ENCODE data around the gene TRIM47. TPM values are rescaled to one million over a fixed set of nuclear protein-coding genes. Genes with fewer than 3 reads are reported as not detected.
"Not testable (repeated sequence)": the region's sequence is repeated elsewhere in the genome, so short reads cannot be mapped to it uniquely, and the experiment has no call there.

Gene TRIM47
- total RNA-seq, 1 experiment from 2014 or later, result 2.7 TPM

DNA sequence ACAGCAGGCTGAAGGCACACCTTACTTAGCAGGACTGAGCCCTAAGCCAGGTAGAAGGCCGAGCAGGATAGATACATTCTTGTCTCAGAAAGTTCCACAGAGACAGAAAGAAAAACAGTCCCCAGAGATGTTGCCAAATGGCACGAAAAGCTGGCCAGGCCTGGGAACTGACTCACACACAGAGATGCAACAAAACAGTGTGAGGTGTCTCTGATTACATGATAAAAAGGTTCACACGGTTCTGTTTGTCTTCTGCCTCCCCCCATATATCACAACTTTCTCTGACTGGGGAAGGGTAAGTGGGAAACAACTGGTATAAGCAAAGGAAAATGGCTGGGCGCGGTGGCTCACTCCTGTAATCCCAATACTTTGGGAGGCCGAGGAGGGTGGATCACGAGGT is 24.9 kb downstream of the TRIM47 start:
- in situ Hi-C loops (cut with HindIII; ENCODE audit: low sequenced_read_pairs), result no loop called here
- no peak for DNase-seq (ENCODE audit: low spot score)

DNA sequence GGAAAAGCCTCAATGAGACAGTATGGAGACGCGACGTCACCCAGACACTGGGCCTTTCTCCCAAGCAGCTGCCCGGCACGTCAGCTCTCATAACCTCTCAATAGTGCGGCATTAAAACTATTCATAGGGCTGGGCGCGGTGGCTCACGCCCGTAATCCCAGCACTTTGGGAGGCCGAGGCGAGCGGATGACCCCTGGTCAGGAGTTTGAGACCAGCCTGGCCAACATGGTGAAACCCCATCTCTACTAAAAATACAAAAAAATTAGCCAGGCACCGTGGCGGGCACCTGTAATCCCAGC is 26.7 kb downstream of the TRIM47 start:
- in situ Hi-C loops (cut with HindIII; ENCODE audit: low sequenced_read_pairs); DNase-seq (ENCODE audit: low spot score): not testable (repeated sequence)

- in situ Hi-C loops (cut with HindIII; ENCODE audit: low sequenced_read_pairs), result no loop called here
- DNase-seq (ENCODE audit: low spot score), result peak; percentile 47
Measured at GRCh38 chr17:75850928-75851692, 27.3 kb downstream of the TRIM47 start.

DNA sequence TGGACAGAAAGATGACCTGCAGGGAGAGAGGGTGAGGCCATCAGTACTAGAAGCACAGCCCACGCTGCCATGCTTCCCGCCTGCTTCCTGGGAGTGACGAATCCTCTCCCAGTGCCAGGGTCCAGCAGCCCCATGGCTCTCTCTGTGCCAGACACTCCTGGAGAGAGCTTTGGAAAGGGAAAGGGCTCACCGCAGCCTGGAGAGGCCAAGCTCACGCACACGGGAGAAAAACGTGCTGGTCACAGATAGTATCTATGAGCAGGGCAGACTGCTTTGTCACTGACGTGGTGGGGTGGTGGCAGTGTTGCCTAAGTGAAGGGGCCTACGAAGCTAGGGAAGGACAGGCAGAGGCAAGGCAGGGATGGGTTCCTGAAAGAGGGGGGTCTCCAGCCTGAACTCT is 28.7 kb downstream of the TRIM47 start:
- in situ Hi-C loops (cut with HindIII; ENCODE audit: low sequenced_read_pairs), result no loop called here
- no peak for DNase-seq (ENCODE audit: low spot score)

GRCh38 chr17:75849279-75849646 is 29.1 kb downstream of the TRIM47 start:
- in situ Hi-C loops (cut with HindIII; ENCODE audit: low sequenced_read_pairs), result no loop called here
- no peak for DNase-seq (ENCODE audit: low spot score)

GRCh38 chr17:75848523-75849278 is 29.7 kb downstream of the TRIM47 start:
- peak; percentile 87 for DNase-seq (ENCODE audit: low spot score)
- in situ Hi-C loops (cut with HindIII; ENCODE audit: low sequenced_read_pairs), result no loop called here

GRCh38 chr17:75847614-75848522 is 30.5 kb downstream of the TRIM47 start:
- in situ Hi-C loops (cut with HindIII; ENCODE audit: low sequenced_read_pairs), result no loop called here
- no peak for DNase-seq (ENCODE audit: low spot score)

DNA sequence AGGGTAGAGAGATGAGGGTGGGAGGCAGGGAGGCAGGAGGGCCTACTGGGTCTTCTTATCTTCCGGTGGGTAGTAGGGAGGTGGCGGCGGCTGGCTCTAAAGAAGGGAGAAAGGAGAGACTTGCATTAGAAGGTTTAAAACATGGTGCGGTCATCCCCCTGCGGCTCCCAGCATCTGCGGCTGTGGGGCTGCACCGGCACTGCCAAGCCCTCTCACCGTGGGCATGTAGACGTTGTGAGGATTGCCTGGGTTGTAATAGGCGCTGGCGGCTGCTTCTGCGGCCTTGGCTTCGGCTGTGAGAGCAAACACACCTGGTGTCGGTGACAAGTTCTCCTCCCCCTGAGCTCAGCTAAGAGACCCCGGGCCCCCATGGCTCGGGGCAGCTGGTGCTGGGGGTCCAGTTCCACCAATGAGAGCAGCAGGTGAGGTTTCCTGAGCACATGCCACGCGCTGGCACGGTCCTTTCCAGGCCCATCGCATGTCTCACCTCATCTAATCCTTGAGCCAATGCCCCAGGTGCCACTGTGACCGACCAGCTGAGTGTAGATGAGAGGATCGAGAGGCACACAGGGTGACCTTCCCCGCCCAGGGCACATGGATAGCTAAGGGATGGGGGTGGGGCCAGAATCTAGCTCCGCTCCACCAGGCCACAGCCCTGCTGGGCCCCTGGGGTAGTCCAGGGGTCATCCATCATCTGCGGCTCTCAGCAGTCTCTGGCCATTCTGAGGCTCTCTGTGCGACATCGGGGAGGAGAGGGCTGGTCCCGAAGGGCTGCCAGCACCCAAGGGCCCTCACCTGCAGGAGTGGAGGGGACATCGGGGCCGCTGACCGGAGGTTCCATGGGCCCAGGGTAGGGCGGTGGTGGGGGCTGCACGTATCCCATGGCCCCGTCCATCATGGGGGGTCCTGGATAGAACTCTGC is 31.4 kb downstream of the TRIM47 start:
- DNase-seq (ENCODE audit: low spot score), result no peak
- in situ Hi-C loops (cut with HindIII; ENCODE audit: low sequenced_read_pairs), result no loop called here

- in situ Hi-C loops (cut with HindIII; ENCODE audit: low sequenced_read_pairs), result no loop called here
- DNase-seq (ENCODE audit: low spot score), result no peak
Measured at GRCh38 chr17:75845933-75846691, 32.3 kb downstream of the TRIM47 start.

DNA sequence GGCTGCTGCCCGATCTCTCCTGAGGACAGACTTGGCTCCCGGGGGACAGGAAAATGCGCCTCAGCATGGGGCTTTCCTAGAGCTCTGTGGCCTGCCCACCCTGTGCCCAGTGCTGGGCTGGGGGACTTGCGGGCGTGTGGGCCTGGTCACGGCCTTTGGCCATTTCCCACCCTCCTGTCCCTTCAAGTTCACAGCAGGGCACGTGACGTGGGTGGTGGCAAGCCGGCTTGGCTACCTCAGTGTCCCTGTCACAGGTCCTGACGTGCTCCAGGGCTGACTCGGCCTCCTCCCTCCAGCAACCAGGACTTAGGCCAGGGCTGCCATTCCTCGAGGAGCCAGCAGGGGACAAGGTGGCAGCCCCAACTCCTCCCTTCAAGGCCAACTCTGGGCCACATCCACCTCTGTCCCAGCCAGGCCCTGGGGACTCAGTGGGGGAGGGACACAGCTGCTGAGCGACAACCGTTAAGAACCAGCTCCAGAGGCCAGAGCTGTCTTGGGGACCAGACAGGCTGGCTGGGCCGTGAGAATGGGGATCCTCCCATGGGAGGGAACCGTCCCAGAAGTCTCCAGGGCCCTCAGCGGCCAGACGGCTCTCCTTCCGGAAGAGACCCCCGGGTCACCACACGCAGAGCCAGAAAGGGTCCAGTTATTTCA is 33.2 kb downstream of the TRIM47 start:
- DNase-seq (ENCODE audit: low spot score), result peak; percentile 48
- in situ Hi-C loops (cut with HindIII; ENCODE audit: low sequenced_read_pairs), result no loop called here

GRCh38 chr17:75844530-75845057 is 33.8 kb downstream of the TRIM47 start:
- in situ Hi-C loops (cut with HindIII; ENCODE audit: low sequenced_read_pairs), result no loop called here
- no peak for DNase-seq (ENCODE audit: low spot score)

DNA sequence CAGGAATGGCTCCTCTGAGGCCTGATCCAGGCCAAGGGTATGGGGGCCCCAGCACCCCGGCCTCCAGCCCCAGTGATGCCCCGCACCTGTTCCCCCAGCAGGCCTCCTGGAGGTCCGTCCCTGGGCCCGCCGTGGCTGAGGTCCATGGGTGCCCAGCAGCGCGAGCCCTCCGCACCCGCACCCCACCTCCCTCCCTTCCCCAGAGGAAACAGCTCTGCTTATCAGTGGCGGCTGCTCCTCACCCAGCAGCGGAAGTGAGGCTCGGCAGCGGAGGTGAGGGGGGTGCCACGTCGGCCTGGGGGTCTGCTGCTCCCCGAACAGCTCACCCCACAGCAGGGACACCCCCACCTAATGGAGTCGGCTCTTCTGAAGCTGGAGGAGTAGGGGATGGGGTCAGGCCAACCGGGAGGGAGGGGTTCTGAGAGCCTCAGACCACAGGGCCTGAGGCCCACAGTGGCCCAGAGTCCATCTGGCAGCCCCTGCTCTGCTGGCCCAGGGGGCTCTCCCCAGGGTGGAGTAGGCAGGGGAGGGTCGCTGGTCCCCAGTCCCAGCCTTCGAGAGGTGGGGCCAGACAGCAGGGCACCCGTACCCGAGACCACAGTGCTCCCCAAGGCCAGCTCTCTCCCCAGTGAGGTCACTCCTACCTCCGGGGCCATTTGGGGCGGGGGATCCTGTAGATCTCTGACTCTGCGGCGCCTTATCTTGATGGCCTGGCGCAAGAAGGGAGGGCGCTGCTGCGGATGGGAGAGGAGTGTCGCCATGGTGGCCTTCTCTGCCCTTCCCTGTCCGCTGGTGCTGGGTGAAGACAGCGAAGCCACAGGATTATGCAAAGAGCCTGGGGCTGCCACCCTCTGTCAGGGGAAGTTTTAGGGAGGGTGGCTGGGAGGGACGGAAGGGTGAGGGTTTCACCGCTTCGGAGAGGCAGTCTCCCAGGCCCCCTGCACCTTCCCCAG is 34.5 kb downstream of the TRIM47 start, which contains the start of gene UNC13D:
TSS of gene UNC13D (minus strand) at position 828 of the 953 bp plus-strand sequence. CDS start at position 761, 67 bp downstream.
- in situ Hi-C loops (cut with HindIII; ENCODE audit: low sequenced_read_pairs), result no loop called here

DNA sequence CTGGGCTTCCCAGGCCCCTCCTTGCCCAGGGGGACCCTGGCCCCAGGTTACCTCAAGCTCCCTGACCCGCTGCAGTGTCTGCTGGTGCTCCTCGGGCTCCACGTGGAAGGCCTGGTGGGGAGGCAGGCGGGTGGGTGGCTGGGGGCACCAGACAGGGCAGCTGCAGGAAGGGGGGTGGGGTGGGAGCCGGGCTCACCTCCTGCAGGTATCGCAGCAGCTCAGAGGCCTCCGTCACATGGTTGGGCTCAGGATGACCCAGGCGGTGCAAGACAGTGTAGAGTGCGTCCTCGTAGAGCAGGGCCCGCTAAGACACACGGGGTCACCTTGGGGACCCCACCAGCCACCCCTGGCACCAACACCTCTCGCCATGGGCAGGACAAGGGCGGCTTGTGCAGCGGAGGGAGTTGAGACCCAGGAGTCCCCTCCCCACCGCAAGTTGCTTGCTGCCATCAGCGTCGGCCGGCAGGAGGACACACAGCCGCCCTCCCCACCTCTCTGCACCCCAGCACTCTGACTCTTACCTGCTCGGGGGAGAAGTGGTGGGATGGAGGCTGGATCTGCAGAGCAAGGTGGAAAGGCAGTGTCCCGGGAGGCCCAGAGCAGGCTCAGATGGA is 35.3 kb downstream of the TRIM47 start:
- no peak for DNase-seq (ENCODE audit: low spot score)
- in situ Hi-C loops (cut with HindIII; ENCODE audit: low sequenced_read_pairs), result no loop called here

More for the DNA sequence above, 34.5 kb downstream of the TRIM47 start, which contains the start of gene UNC13D:
- DNase-seq (ENCODE audit: low spot score), result no peak

- in situ Hi-C loops (cut with HindIII; ENCODE audit: low sequenced_read_pairs), result no loop called here
- no peak for DNase-seq (ENCODE audit: low spot score)
Measured at GRCh38 chr17:75842411-75842810, 36.0 kb downstream of the TRIM47 start.

DNA sequence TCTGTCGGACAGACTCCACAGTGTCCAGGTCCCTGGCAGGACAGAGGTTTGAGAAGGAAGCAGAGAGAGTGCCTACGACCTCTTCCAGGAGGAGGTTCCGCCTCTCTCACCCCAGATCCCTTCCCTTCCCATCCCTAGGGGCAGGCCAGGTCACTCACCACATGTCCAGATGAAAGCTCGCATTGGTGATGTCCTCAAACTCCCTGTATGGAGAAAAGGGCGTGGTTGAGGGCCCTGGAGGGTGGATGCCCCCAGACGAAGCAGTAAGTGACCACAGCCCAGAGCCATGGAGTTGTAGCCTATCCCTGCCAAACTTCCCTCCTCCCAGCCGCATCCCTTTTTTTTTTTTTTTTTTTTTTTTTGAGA is 37.6 kb downstream of the TRIM47 start:
- no peak for DNase-seq (ENCODE audit: low spot score)

More for the DNA sequence above, 37.6 kb downstream of the TRIM47 start:
- in situ Hi-C loops (cut with HindIII; ENCODE audit: low sequenced_read_pairs), result no loop called here
